Measurements from ENCODE around the gene CDH13.

CDH13 gene

GRCh38 chr16:83044589-83044988, 417.8 kb downstream of the CDH13 start:
- DNase-seq (ENCODE audit: low read depth in 2 of 2), result no peak

GRCh38 chr16:83045790-83046189, 419.0 kb downstream of the CDH13 start:
- no peak for DNase-seq (ENCODE audit: low read depth in 2 of 2)

- DNase-seq (ENCODE audit: low read depth in 2 of 2), result no peak
These were observed 419.9 kb downstream of the CDH13 start for GRCh38 chr16:83046664-83047063.

- no peak for DNase-seq (ENCODE audit: low read depth in 2 of 2)
These were observed 424.7 kb downstream of the CDH13 start for GRCh38 chr16:83051451-83051850.

- DNase-seq (ENCODE audit: low read depth in 2 of 2), result no peak
These were observed 427.5 kb downstream of the CDH13 start for GRCh38 chr16:83054283-83054682.

GRCh38 chr16:83058376-83058775, 431.6 kb downstream of the CDH13 start:
- DNase-seq (ENCODE audit: low read depth in 2 of 2), result no peak

- DNase-seq (ENCODE audit: low read depth in 2 of 2), result no peak
These were observed 432.5 kb downstream of the CDH13 start for GRCh38 chr16:83059237-83059636.

GRCh38 chr16:83066011-83066410, 439.2 kb downstream of the CDH13 start:
- no peak for DNase-seq (ENCODE audit: low read depth in 2 of 2)

GRCh38 chr16:83066881-83067280, 440.1 kb downstream of the CDH13 start:
- DNase-seq (ENCODE audit: low read depth in 2 of 2), result no peak

GRCh38 chr16:83068686-83069085, 441.9 kb downstream of the CDH13 start:
- DNase-seq (ENCODE audit: low read depth in 2 of 2), result no peak

GRCh38 chr16:83070416-83071209, 443.8 kb downstream of the CDH13 start:
- DNase-seq (ENCODE audit: low read depth in 2 of 2), result no peak

GRCh38 chr16:83075956-83076355, 449.2 kb downstream of the CDH13 start:
- no peak for DNase-seq (ENCODE audit: low read depth in 2 of 2)

GRCh38 chr16:83083361-83083760, 456.6 kb downstream of the CDH13 start:
- no peak for DNase-seq (ENCODE audit: low read depth in 2 of 2)

- DNase-seq (ENCODE audit: low read depth in 2 of 2), result no peak
These were observed 458.9 kb downstream of the CDH13 start for GRCh38 chr16:83085660-83086059.

- no peak for DNase-seq (ENCODE audit: low read depth in 2 of 2)
These were observed 469.3 kb downstream of the CDH13 start for GRCh38 chr16:83095941-83096692.

GRCh38 chr16:83098536-83098935, 471.8 kb downstream of the CDH13 start:
- no peak for DNase-seq (ENCODE audit: low read depth in 2 of 2)

GRCh38 chr16:83100679-83101078, 473.9 kb downstream of the CDH13 start:
- no peak for DNase-seq (ENCODE audit: low read depth in 2 of 2)

GRCh38 chr16:83102336-83102735, 475.6 kb downstream of the CDH13 start:
- no peak for DNase-seq (ENCODE audit: low read depth in 2 of 2)

GRCh38 chr16:83105279-83106077, 478.7 kb downstream of the CDH13 start:
- DNase-seq (ENCODE audit: low read depth in 2 of 2), result no peak

GRCh38 chr16:83109490-83110125, 482.8 kb downstream of the CDH13 start:
- no peak for DNase-seq (ENCODE audit: low read depth in 2 of 2)

- DNase-seq (ENCODE audit: low read depth in 2 of 2), result no peak
These were observed 483.5 kb downstream of the CDH13 start for GRCh38 chr16:83110269-83110668.

GRCh38 chr16:83113317-83113716, 486.5 kb downstream of the CDH13 start:
- no peak for DNase-seq (ENCODE audit: low read depth in 2 of 2)

Measured in stimulated activated CD4-positive, alpha-beta T cell treated with anti-CD3 and anti-CD28 coated beads, Interleukin-15, amount 100 ng/mL, for 48 hours (primary cell).